HepG2 (cell line): ENCODE results near the gene RPUSD2. TPM values are rescaled to one million over a fixed set of nuclear protein-coding genes. Genes with fewer than 3 reads are reported as not detected.

Experiments used
- AKAP8 ChIP-seq: sonication (generic); formaldehyde crosslinking; IDR thresholded peaks from 2 replicates; pipeline ENCODE4 v1.5.1; 2020; ENCODE audit warnings: mild to moderate bottlenecking, missing genetic modification reagents
- BORCS8-MEF2B ChIP-seq: sonication (generic); formaldehyde crosslinking; IDR thresholded peaks from 2 replicates; pipeline ENCODE4 v1.8.0; 2022; ENCODE audit warnings: mild to moderate bottlenecking, missing genetic modification reagents
- CHD2 ChIP-seq: IDR thresholded peaks from 2 replicates; pipeline ENCODE4 v1.6.1; 2011; ENCODE audit warnings: low read depth, low read length, improper control_type of control experiment
- GATAD1 ChIP-seq: IDR thresholded peaks from 2 replicates; pipeline ENCODE4 v1.6.1; 2016; ENCODE audit warnings: missing genetic modification reagents, missing compliant biosample characterization
- JUNB ChIP-seq: sonication (generic); formaldehyde crosslinking; IDR thresholded peaks from 2 replicates; pipeline ENCODE4 v1.8.0; 2022; ENCODE audit warnings: missing genetic modification reagents, mild to moderate bottlenecking, borderline replicate concordance
- RFXAP ChIP-seq: sonication (generic); formaldehyde crosslinking; IDR thresholded peaks from 2 replicates; pipeline ENCODE4 v1.4.0; 2020; ENCODE audit warnings: missing genetic modification reagents, borderline replicate concordance
- SCMH1 ChIP-seq: sonication (generic); formaldehyde crosslinking; IDR thresholded peaks from 2 replicates; pipeline ENCODE4 v1.9.0; 2021; ENCODE audit warnings: missing genetic modification reagents, mild to moderate bottlenecking, borderline replicate concordance
- SMYD3 ChIP-seq: sonication (generic); formaldehyde crosslinking; IDR thresholded peaks from 2 replicates; pipeline ENCODE4 v1.8.1; 2023; ENCODE audit warnings: mild to moderate bottlenecking, missing genetic modification reagents
- SP5 ChIP-seq: IDR thresholded peaks from 2 replicates; pipeline ENCODE4 v1.6.1; 2016; ENCODE audit warnings: low read depth, borderline replicate concordance
- SRSF1 ChIP-seq: fragments of 200-400 bp; formaldehyde crosslinking; optimal IDR thresholded peaks from 2 replicates; pipeline ENCODE3; 2017; ENCODE audit warnings: mild to moderate bottlenecking, low read depth, low read length, moderate library complexity
- SSRP1 ChIP-seq: IDR thresholded peaks from 2 replicates; pipeline ENCODE4 v1.6.1; 2016; ENCODE audit warnings: control low read depth
- TBX2 ChIP-seq: sonication (generic); formaldehyde crosslinking; IDR thresholded peaks from 2 replicates; pipeline ENCODE4 v1.5.0; 2020; ENCODE audit warnings: missing genetic modification reagents, mild to moderate bottlenecking, borderline replicate concordance
- TEAD2 ChIP-seq: sonication (generic); formaldehyde crosslinking; IDR thresholded peaks from 2 replicates; pipeline ENCODE4 v1.9.0; 2021; ENCODE audit warnings: missing genetic modification reagents
- ZEB1 ChIP-seq: IDR thresholded peaks from 2 replicates; pipeline ENCODE4 v1.6.1; 2012; ENCODE audit warnings: mild to moderate bottlenecking, low read depth, inconsistent platforms; ENCODE audit not compliant: insufficient replicate concordance
- ZFP41 ChIP-seq: sonication (generic); formaldehyde crosslinking; IDR thresholded peaks from 2 replicates; pipeline ENCODE4 v1.4.0; 2020; ENCODE audit warnings: mild to moderate bottlenecking, missing genetic modification reagents, borderline replicate concordance
- ZMYM3 ChIP-seq: sonication (generic); formaldehyde crosslinking; IDR thresholded peaks from 2 replicates; pipeline ENCODE4 v1.5.1; 2020; ENCODE audit warnings: mild to moderate bottlenecking, missing genetic modification reagents
- ZNF350 ChIP-seq: sonication (generic); formaldehyde crosslinking; IDR thresholded peaks from 2 replicates; pipeline ENCODE4 v1.4.0; 2020; ENCODE audit warnings: mild to moderate bottlenecking, low read depth, missing genetic modification reagents, borderline replicate concordance
- ZNF441 ChIP-seq: sonication (generic); formaldehyde crosslinking; IDR thresholded peaks from 2 replicates; pipeline ENCODE4 v1.7.0; 2021; ENCODE audit warnings: missing genetic modification reagents, borderline replicate concordance
- ZNF737 ChIP-seq: sonication (generic); formaldehyde crosslinking; IDR thresholded peaks from 2 replicates; pipeline ENCODE4 v1.5.0; 2020; ENCODE audit warnings: missing genetic modification reagents, mild to moderate bottlenecking, borderline replicate concordance
- ZNF746 ChIP-seq: sonication (generic); formaldehyde crosslinking; IDR thresholded peaks from 2 replicates; pipeline ENCODE4 v1.8.0; 2022; ENCODE audit warnings: mild to moderate bottlenecking, missing genetic modification reagents
- ZSCAN9 ChIP-seq: IDR thresholded peaks from 2 replicates; pipeline ENCODE4 v1.6.1; 2016; ENCODE audit warnings: borderline replicate concordance
- polyA plus RNA-seq, 8 experiments: library from polyadenylated mRNA; depleted of rRNA in 3 of 8; stranded (reverse) in 7 of 8; unstranded in 1 of 8; fragments of >200 nt; fragmentation: Illumina TruSeq in 4 of 8; extraction: Trizol in 4 of 8; gene quantifications; 2 replicates each; pipeline versions ENCODE4 v1.2.1 to v1.2.3, GENCODE V29; 2011 to 2016; ENCODE audit warnings: low read depth in 4 of 8, missing spikeins in 1 of 8, mixed read lengths in 1 of 8; ENCODE audit not compliant: insufficient read depth in 1 of 8
- total RNA-seq, 5 experiments: library from RNA; depleted of rRNA; stranded (reverse); fragments of >200 nt; fragmentation: Illumina TruSeq; extraction: Trizol; gene quantifications; 2 replicates each; pipeline ENCODE4 v1.2.3, GENCODE V29; 2016; ENCODE audit warnings: low read depth in 1 of 5
- TF ChIP-seq, protein P1 (sequence below): sonication (generic); formaldehyde crosslinking; IDR thresholded peaks from 2 replicates; pipeline ENCODE4 v1.8.1; 2023; ENCODE audit warnings: mild to moderate bottlenecking, missing genetic modification reagents
- TF ChIP-seq, protein P2 (sequence below): sonication (generic); formaldehyde crosslinking; IDR thresholded peaks from 2 replicates; pipeline ENCODE4 v1.5.1; 2020; ENCODE audit warnings: missing genetic modification reagents, mild to moderate bottlenecking, borderline replicate concordance
- TF ChIP-seq, protein P3 (sequence below): sonication (generic); formaldehyde crosslinking; IDR thresholded peaks from 2 replicates; pipeline ENCODE4 v1.4.0; 2020; ENCODE audit warnings: mild to moderate bottlenecking, missing genetic modification reagents
- TF ChIP-seq, protein P4 (sequence below): sonication (generic); formaldehyde crosslinking; IDR thresholded peaks from 2 replicates; pipeline ENCODE4 v1.4.0; 2020; ENCODE audit warnings: missing genetic modification reagents, borderline replicate concordance

The RPUSD2 gene
- total and polyA plus RNA-seq, 2 of the 13 experiments (the other 11 are each of a cell fraction or from before 2014, with no cell fraction given), result 8.6 to 14.5 TPM

DNA sequence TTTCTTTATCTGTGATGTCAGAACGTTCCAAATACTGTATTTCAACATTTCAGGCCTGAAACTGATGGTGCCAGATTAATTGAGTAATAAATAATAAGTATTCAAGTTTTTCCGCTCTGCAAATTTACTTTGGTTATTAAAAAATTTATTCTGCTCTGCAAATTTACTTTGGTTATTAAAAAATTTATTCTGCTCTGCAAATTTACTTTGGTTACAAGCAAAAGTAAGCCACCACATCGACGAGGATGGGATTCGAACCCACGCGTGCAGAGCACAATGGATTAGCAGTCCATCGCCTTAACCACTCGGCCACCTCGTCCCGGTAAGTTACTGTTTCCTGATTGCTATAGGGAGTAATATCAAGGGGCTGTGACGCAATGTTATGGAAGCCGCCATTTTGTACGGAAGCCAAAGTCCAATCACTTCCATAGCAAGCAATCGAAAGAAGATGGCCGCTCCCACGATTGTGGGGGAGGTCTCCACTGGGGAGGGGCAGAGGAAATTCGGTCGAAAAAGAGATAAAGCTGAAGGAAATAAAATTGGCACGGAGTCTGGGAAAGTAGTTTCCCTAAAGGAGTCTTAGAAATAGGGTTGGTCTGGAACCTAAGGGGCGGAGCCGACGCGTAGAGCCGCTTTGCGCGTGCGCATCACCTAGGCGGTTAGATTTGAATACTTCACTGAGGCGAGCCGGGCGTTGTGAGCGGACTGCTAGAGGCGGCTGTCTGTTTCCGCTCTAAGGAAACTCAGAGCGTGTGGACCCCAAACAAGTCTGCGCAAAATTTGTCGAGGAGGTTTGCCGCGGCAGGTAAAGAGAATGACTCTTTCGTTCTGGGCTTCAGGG is 24.7 kb downstream of the RPUSD2 start, which contains the start of gene KNL1 (continued):
- TF ChIP-seq, protein P1, sequence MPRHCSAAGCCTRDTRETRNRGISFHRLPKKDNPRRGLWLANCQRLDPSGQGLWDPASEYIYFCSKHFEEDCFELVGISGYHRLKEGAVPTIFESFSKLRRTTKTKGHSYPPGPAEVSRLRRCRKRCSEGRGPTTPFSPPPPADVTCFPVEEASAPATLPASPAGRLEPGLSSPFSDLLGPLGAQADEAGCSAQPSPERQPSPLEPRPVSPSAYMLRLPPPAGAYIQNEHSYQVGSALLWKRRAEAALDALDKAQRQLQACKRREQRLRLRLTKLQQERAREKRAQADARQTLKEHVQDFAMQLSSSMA (CRISPR knock-in tag), result no peak
- TF ChIP-seq SSRP1 (CRISPR knock-in tag) (no peak), BORCS8-MEF2B (CRISPR knock-in tag) (peak; percentile 85; the same call in 1 of the 2 replicates), ZEB1 (peak; percentile 78), CHD2 (no peak), JUNB (peak; percentile 36; the same call in 1 of the 2 replicates), ZNF746 (CRISPR knock-in tag) (no peak), RFXAP (CRISPR knock-in tag) (peak; percentile 71), TEAD2 (CRISPR knock-in tag) (no peak), SP5 (CRISPR knock-in tag) (peak; percentile 51), ZNF441 (CRISPR knock-in tag) (peak; percentile 36), SRSF1 (no peak), ZMYM3 (peak; percentile 78; the same call in 1 of the 2 replicates), AKAP8 (CRISPR knock-in tag) (0 out of 2 replicates have a peak, but pooled peaks have one; percentile 47), GATAD1 (CRISPR knock-in tag) (peak; percentile 75), ZNF350 (peak; percentile 56; the same call in 1 of the 2 replicates), ZSCAN9 (CRISPR knock-in tag) (peak; percentile 71; the same call in 1 of the 2 replicates), SMYD3 (peak; percentile 46; the same call in 1 of the 2 replicates), ZFP41 (CRISPR knock-in tag) (no peak), TBX2 (CRISPR knock-in tag) (peak; percentile 60), SCMH1 (CRISPR knock-in tag) (no peak), ZNF737 (CRISPR knock-in tag) (no peak)
- TF ChIP-seq, protein P2, sequence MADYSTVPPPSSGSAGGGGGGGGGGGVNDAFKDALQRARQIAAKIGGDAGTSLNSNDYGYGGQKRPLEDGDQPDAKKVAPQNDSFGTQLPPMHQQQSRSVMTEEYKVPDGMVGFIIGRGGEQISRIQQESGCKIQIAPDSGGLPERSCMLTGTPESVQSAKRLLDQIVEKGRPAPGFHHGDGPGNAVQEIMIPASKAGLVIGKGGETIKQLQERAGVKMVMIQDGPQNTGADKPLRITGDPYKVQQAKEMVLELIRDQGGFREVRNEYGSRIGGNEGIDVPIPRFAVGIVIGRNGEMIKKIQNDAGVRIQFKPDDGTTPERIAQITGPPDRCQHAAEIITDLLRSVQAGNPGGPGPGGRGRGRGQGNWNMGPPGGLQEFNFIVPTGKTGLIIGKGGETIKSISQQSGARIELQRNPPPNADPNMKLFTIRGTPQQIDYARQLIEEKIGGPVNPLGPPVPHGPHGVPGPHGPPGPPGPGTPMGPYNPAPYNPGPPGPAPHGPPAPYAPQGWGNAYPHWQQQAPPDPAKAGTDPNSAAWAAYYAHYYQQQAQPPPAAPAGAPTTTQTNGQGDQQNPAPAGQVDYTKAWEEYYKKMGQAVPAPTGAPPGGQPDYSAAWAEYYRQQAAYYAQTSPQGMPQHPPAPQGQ (CRISPR knock-in tag), result no peak
- TF ChIP-seq, protein P3, sequence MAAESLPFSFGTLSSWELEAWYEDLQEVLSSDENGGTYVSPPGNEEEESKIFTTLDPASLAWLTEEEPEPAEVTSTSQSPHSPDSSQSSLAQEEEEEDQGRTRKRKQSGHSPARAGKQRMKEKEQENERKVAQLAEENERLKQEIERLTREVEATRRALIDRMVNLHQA, result peak; percentile 67; the same call in 1 of the 2 replicates
- TF ChIP-seq, protein P4, sequence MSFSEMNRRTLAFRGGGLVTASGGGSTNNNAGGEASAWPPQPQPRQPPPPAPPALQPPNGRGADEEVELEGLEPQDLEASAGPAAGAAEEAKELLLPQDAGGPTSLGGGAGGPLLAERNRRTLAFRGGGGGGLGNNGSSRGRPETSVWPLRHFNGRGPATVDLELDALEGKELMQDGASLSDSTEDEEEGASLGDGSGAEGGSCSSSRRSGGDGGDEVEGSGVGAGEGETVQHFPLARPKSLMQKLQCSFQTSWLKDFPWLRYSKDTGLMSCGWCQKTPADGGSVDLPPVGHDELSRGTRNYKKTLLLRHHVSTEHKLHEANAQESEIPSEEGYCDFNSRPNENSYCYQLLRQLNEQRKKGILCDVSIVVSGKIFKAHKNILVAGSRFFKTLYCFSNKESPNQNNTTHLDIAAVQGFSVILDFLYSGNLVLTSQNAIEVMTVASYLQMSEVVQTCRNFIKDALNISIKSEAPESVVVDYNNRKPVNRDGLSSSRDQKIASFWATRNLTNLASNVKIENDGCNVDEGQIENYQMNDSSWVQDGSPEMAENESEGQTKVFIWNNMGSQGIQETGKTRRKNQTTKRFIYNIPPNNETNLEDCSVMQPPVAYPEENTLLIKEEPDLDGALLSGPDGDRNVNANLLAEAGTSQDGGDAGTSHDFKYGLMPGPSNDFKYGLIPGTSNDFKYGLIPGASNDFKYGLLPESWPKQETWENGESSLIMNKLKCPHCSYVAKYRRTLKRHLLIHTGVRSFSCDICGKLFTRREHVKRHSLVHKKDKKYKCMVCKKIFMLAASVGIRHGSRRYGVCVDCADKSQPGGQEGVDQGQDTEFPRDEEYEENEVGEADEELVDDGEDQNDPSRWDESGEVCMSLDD (CRISPR knock-in tag), result no peak
